K562 (cell line): ENCODE measurements around the gene PADI4. TPM values are rescaled to one million over a fixed set of nuclear protein-coding genes. Genes with fewer than 3 reads are reported as not detected.

Experiments
- BCL6 ChIP-seq: fragments of 250-450 bp; sonication (Bioruptor Pico); IDR thresholded peaks from 2 replicates; pipeline ENCODE4 v1.4.0; 2020
- CCNT2 ChIP-seq: IDR thresholded peaks from 2 replicates; pipeline ENCODE4 v1.6.1; 2011; ENCODE audit warnings: borderline replicate concordance, low read depth, mild to moderate bottlenecking, moderate library complexity, mixed read lengths, low read length; ENCODE audit not compliant: insufficient read length; ENCODE audit errors: extremely low read depth
- CEBPG ChIP-seq, 3 experiments: fragments of 200-800 bp in 1 of 3; sonication (Bioruptor generic) in 1 of 3; sonication (generic) in 1 of 3; formaldehyde crosslinking in 1 of 3; IDR thresholded peaks in 2 of 3; conservative IDR thresholded peaks in 1 of 3; 2 replicates each; pipeline versions ENCODE4 v1.6.1 to v1.8.0; 2016 to 2022; ENCODE audit warnings: missing compliant biosample characterization in 2 of 3, missing genetic modification characterization in 2 of 3, mild to moderate bottlenecking in 1 of 3, missing genetic modification reagents in 1 of 3
- CREB1 ChIP-seq, 2 experiments: sonication (generic) in 1 of 2; formaldehyde crosslinking in 1 of 2; IDR thresholded peaks; 2 replicates each; pipeline versions ENCODE4 v1.6.1 to v1.8.0; 2012 to 2022; ENCODE audit warnings: inconsistent platforms in 1 of 2, mild to moderate bottlenecking in 1 of 2, missing genetic modification reagents in 1 of 2, moderate library complexity in 1 of 2
- EP300 ChIP-seq: IDR thresholded peaks from 2 replicates; pipeline ENCODE4 v1.6.1; 2012; ENCODE audit warnings: low read length, improper control_type of control experiment
- FOSL1 ChIP-seq: fragments of 200-800 bp; sonication (Bioruptor generic); conservative IDR thresholded peaks from 2 replicates; pipeline ENCODE4 v1.6.1; 2016; ENCODE audit warnings: missing genetic modification characterization, missing compliant biosample characterization
- FOXM1 ChIP-seq, 2 experiments: fragments of 450-650 bp in 1 of 2; sonication (generic) in 1 of 2; formaldehyde crosslinking in 1 of 2; IDR thresholded peaks; 2 replicates each; pipeline versions ENCODE4 v1.6.1 to v1.9.0; 2017 to 2022; ENCODE audit warnings: low read depth in 2 of 2, mild to moderate bottlenecking in 2 of 2, missing genetic modification reagents in 1 of 2, moderate library complexity in 1 of 2
- HDAC1 ChIP-seq, 2 experiments: fragments of 450-650 bp; IDR thresholded peaks; 2 replicates each; pipeline ENCODE4 v1.6.1; 2016 to 2017; ENCODE audit warnings: inconsistent platforms in 1 of 2, mild to moderate bottlenecking in 1 of 2, moderate library complexity in 1 of 2
- HES1 ChIP-seq: fragments of 450-650 bp; IDR thresholded peaks from 2 replicates; pipeline ENCODE4 v1.6.1; 2016; ENCODE audit warnings: low read depth, mild to moderate bottlenecking, moderate library complexity
- KLF16 ChIP-seq: IDR thresholded peaks from 2 replicates; pipeline ENCODE4 v1.6.1; 2016; ENCODE audit warnings: antibody characterized with exemption
- RBM17 ChIP-seq: fragments of 200-400 bp; formaldehyde crosslinking; IDR thresholded peaks from 2 replicates; pipeline ENCODE4 v1.6.1; 2017; ENCODE audit warnings: low read depth, mild to moderate bottlenecking, low read length, borderline replicate concordance
- TCFL5 ChIP-seq: fragments of 250-450 bp; sonication (Bioruptor Pico); conservative IDR thresholded peaks from 2 replicates; pipeline ENCODE4 v1.6.1; 2021; ENCODE audit warnings: mild to moderate bottlenecking, moderate library complexity, matching md5 sums
- ZBTB43 ChIP-seq: sonication (generic); formaldehyde crosslinking; IDR thresholded peaks from 2 replicates; pipeline ENCODE4 v1.8.0; 2023; ENCODE audit warnings: mild to moderate bottlenecking, missing genetic modification reagents
- ZNF311 ChIP-seq: fragments of 250-450 bp; sonication (Bioruptor Pico); IDR thresholded peaks from 2 replicates; pipeline ENCODE4 v1.4.0; 2020; ENCODE audit warnings: mild to moderate bottlenecking, moderate library complexity
- polyA plus RNA-seq, 8 experiments: library from polyadenylated mRNA; depleted of rRNA in 4 of 8; stranded (reverse) in 5 of 8; unstranded in 3 of 8; fragments of >200 nt; fragmentation: Nextera tagmentation in 2 of 8; fragmentation: Illumina TruSeq in 1 of 8; extraction: Ambion mirVana in 2 of 8; extraction: Trizol in 1 of 8; gene quantifications; 2 replicates each; pipeline versions ENCODE4 v1.2.1 to v1.2.3, GENCODE V29; 2011 to 2014; ENCODE audit warnings: inconsistent platforms in 1 of 8, missing spikeins in 1 of 8
- total RNA-seq, 7 experiments: library from RNA; depleted of rRNA in 6 of 7; stranded (reverse); fragments of >200 nt in 6 of 7; fragmentation: Illumina TruSeq in 2 of 7; extraction: Trizol in 2 of 7; gene quantifications; 2 replicates each; pipeline versions ENCODE4 v1.2.1 to v1.2.3, GENCODE V29; 2011 to 2021; ENCODE audit warnings: low replicate concordance in 1 of 7
- TF ChIP-seq, protein P1 (sequence below), 2 experiments: IDR thresholded peaks; 2 replicates each; pipeline ENCODE4 v1.6.1; 2011; ENCODE audit warnings: borderline replicate concordance in 1 of 2, control low read depth in 1 of 2, low read depth in 1 of 2, low read length in 1 of 2, mild to moderate bottlenecking in 1 of 2, mixed read lengths in 1 of 2, moderate library complexity in 1 of 2; ENCODE audit not compliant: insufficient read depth in 1 of 2, insufficient read length in 1 of 2, poor library complexity in 1 of 2, severe bottlenecking in 1 of 2; ENCODE audit errors: extremely low read depth in 1 of 2

The PADI4 gene
- total and polyA plus RNA-seq, 9 of the 15 experiments (the other 6 are each of a cell fraction or from before 2014, with no cell fraction given), result 0.22 to 0.33 TPM; not detected in 7

- no peak for TF ChIP-seq CCNT2
- TF ChIP-seq, protein P1, sequence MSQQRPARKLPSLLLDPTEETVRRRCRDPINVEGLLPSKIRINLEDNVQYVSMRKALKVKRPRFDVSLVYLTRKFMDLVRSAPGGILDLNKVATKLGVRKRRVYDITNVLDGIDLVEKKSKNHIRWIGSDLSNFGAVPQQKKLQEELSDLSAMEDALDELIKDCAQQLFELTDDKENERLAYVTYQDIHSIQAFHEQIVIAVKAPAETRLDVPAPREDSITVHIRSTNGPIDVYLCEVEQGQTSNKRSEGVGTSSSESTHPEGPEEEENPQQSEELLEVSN (IDR thresholded peaks at IDR 0.05; ENCODE audit: borderline replicate concordance in 1 of 2, extremely low read depth in 1 of 2, insufficient read depth in 1 of 2, insufficient read length in 1 of 2, low read depth in 1 of 2, low read length in 1 of 2, poor library complexity in 1 of 2, severe bottlenecking in 1 of 2), result peak in 1 of 2 experiments; percentile 34
- TF ChIP-seq ZBTB43 (CRISPR knock-in tag), result no peak
- peak; percentile 81 for TF ChIP-seq FOSL1
- TF ChIP-seq TCFL5 (CRISPR knock-in tag), result no peak
- TF ChIP-seq BCL6, result no peak
- no peak for TF ChIP-seq CEBPG (CRISPR knock-in tag; IDR thresholded peaks at IDR 0.05)
- TF ChIP-seq CEBPG (tag; conservative IDR thresholded peaks at IDR 0.05 in 1 of 2, IDR thresholded peaks at IDR 0.05 in 1 of 2), result no peak
- TF ChIP-seq CREB1 (IDR thresholded peaks at IDR 0.05), result peak; percentile 50; the same call in 1 of the 2 replicates
- TF ChIP-seq CREB1 (CRISPR knock-in tag; IDR thresholded peaks at IDR 0.05), result no peak; the same call in 1 of the 2 replicates
- TF ChIP-seq HES1, result no peak
- TF ChIP-seq KLF16, result no peak
- 0 out of 2 replicates have a peak, but pooled peaks have one; percentile 26 for TF ChIP-seq FOXM1 (IDR thresholded peaks at IDR 0.05; ENCODE audit: low read depth)
- TF ChIP-seq FOXM1 (CRISPR knock-in tag; IDR thresholded peaks at IDR 0.05; ENCODE audit: low read depth), result no peak
- peak; percentile 71 for TF ChIP-seq EP300
- no peak for TF ChIP-seq RBM17
- TF ChIP-seq HDAC1 (IDR thresholded peaks at IDR 0.05), result 0 out of 4 replicates have a peak, but pooled peaks of 1 of the 2 experiments have one; percentile 17
- no peak for TF ChIP-seq ZNF311 (CRISPR knock-in tag)
Measured at GRCh38 chr1:17347769-17348592, 40.0 kb downstream of the PADI4 start (continued).
